Fibroblast of skin of right biceps (primary cell): ENCODE results near the gene YBEY.
"Not testable (repeated sequence)": the region's sequence is repeated elsewhere in the genome, so short reads cannot be mapped to it uniquely, and the experiment has no call there.

Experiments
- DNase-seq: peaks from one replicate; pipeline ENCODE4 v3.0.0-alpha.2; 2013

The YBEY gene

DNA sequence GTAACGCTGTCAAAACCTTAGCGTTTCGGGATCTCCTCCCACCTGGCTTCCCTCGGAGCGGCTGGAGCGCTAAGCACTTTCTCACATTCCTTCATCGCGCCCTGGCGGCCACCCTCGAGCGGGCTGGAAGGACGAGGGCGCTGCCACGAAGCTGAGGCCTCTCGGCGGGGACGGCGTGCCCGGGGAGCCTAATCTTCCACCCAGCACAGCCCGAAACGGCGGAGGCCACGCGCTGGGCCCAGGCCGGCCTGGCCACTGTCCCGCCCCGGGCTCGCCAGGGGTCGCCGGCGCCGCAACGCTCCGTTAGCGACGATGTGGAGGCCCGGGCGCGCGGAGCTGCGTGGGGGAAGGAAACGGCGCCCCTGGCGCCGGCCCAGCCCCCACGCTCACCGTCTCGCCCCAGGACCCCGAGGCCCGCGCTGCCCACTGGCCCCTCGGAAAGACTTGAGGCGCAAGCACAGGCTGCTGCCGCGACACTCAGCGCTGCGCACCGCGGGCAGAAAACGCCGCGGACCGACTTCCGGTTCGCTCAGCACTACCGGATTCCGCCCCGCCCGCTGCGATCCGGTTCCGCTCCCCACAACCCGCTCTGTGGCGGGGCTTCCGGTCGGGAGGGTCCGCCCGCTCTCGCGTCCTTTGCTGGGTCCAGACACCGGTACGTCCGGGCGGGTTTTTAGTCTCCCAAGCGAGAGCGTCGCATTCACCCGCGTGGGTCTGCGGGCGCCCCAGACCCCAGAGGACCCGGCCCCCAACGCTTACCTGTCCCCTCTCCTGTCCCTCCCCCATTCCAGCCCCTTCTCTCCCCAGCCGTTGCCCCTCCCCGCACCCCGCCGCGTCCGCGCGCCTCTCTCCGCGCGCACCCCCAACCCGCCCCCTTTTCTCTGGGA lies at the start of gene YBEY:
Gene YBEY (plus strand): TSS at position 582 of the 887 bp plus-strand sequence. CDS start 572 bp downstream, outside the sequence.
- DNase-seq = peak; percentile 94

DNA sequence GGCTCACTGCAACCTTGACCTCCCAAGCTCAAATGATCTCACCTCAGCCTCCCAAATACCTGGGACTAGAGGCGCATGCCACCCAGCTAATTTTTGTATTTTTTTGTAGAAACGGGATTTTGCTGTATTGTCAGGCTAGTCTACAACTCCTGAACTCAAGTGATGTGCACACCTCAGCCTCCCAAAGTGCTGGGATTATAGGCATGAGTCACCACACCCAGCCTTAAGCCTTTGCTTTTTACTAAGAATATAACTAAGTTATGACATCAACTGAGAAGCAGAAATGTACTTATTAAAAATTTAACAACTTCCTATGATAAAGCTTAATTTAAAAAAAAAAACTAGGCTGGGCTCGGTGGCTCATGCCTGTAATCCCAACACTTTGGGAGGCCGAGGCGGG lies 48.7 kb upstream of the YBEY start:
- DNase-seq = no peak

GRCh38 chr21:46239817-46240325 lies 46.3 kb upstream of the YBEY start:
- no peak for DNase-seq

- DNase-seq = not testable (repeated sequence)
Measured at GRCh38 chr21:46241577-46241976, 44.6 kb upstream of the YBEY start.

DNA sequence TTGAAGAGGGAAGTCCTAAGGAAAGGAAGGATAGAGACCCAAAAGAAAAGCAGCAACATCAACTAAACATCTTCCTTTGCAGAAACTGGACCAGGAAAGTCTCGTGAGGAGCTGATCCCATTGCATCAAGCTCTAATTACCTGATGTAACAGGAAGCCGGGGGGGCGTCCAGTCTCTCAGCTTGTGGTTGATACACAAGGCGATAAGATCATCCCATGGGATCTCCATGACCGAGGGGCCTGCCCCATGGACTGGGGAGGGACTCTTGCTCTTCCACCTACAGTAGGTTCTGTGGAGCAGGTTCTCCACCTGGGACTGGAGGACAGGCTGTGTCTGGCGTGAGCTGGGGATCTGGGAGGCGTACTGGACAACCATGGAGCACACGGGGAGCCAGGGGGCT lies 42.8 kb upstream of the YBEY start:
- no peak for DNase-seq

DNA sequence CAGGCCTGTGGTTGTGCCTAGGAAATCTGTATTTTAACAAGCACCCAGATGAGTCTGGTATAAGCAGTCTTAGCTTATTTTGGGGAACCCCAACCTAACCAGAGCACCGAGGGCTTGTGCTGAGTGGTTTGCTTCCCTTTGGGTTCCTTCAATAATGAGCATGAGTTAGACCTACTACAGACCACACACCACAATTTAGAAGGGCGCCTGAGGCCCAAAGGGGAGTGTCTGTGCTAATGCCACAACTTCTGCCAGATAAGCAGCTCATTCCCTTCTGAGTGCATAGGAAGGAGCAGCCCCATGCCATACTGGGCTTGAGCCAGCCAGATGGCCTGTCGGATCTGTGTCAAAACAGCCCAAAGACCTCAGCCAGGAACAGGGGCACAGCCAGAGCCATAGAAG lies 42.2 kb upstream of the YBEY start:
- DNase-seq = no peak

GRCh38 chr21:46244602-46245001 lies 41.5 kb upstream of the YBEY start:
- no peak for DNase-seq

DNA sequence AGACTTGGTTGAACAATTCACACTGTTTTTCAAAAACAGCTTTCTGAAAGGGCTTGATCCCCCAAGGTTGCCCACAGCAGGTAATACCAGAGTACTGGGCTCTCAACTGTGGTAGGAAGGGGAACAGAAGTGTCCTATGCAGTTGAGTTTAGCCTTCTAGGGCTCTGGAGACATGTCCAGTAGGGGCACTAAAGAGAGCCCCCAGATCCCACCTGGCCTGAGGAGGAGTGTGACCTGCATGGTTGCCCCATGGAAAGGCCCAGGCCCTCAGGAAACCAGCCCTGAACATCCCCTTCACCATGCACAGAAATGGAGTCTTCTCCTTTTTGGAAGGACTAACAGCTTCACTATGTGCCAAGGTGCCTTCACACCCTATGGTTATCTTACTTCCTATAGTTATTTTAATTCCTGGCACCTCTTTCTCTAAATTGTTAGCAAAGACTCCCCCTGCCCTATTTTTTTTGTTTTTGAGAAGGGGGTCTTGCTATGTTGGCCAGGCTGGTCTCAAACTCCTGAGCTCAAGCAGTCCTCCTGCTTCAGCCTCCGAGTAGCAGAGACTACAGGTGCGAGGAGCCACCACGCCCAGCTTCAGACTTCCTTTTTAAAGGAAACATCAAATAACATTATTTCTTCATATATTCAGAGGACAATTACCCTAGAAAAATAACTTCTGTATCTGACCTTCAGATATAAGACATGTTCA lies 40.8 kb upstream of the YBEY start:
- no peak for DNase-seq

- no peak for DNase-seq
Measured at GRCh38 chr21:46246345-46246744, 39.8 kb upstream of the YBEY start.

- no peak for DNase-seq
Measured at GRCh38 chr21:46247699-46248421, 38.3 kb upstream of the YBEY start.

DNA sequence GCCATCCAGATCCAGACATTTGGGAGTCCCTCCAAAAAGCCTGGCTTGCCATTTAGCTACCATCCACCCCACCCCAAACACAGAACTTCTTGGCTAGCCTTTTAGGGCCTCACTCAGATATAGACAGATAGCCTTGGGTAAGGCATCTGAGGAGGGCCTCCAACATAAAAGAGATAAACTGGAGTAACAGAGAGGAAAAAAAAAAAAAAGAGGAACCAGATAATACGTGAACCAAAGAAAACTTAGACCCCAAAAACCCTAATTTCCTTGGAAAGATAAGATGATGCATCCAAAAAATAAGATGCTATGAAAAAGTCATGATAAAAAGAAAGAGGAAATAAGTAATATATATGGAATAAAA lies 37.7 kb upstream of the YBEY start:
- DNase-seq = no peak

GRCh38 chr21:46248827-46249226 lies 37.3 kb upstream of the YBEY start:
- DNase-seq = no peak

- no peak for DNase-seq
Measured at GRCh38 chr21:46250146-46250725, 35.9 kb upstream of the YBEY start.

DNA sequence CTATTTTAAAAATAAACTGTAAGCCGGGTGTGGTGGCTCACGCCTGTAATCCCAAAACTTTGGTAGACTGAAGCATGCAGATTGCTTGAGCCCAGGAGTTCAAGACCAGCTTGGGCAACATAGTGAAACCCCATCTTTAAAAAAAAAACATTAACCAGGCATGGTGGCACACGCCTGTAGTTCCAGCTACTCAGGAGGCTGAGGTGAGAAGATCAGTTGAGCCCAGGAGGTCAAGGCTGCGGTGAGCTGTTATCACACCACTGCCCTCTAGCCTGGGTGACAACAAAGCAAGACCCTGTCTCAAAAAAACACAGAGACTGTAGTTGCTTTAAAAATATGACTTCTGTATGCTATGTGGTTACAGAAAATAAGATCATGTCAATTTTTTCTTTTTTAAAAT lies 33.3 kb upstream of the YBEY start:
- no peak for DNase-seq

- DNase-seq = peak; percentile 30
Measured at GRCh38 chr21:46253610-46254124, 32.5 kb upstream of the YBEY start.

DNA sequence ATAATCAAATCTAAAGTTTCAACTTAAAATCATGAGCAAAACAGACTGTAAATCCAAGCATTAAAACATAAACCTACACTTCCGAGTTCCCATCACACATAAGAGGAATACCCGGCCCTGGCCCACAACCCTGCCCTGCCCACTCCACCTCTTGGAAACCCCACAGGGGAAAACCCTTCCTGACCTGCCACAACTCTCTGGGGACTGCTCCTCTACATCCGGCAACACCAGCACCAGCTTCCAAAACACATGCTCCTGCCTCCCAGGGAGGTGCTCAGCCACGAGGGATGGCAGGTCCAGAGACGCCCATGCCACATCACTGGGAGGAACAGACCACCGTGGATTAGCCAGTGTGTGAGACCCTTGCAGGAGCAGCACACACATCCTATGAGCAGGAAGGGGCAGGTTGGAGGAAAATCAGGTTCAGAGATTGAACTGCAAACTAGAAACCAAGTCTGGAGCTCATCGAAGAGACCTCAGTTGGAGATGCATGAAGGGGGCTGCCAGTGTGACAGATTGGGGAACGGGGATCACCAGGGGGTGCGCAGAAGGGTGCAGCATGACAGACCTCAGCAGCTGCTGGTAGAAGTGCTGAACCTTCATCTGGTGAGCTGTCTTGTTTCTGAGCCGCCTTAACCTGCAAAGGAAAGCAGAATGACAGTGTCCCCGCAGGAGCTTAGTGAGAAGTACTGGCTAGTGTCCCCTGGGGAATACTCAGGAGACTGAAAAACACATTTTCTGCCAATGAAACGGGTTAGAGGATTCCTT lies 31.8 kb upstream of the YBEY start:
- DNase-seq = no peak

DNA sequence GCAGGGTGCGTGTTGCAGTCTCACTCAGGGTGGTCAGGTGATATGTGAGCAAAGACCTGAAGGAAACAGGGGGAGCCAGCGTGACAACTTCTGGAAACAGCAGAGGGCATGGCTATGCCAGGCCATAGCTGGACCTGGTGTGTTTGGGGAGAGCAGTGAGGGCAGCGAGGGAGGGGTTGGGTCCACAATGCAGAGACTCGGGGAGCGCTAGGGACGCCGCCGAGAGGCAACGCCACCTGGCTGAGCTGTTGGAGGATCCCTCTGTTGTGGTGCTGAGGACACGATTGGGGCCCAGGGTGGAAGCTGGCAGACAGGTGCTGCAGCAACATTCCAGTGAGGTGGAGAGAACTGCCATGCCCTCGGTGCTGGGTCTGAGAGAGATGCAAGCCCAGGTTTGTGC lies 31.0 kb upstream of the YBEY start:
- DNase-seq = no peak

- DNase-seq = no peak
Measured at GRCh38 chr21:46255758-46256337, 30.3 kb upstream of the YBEY start.

DNA sequence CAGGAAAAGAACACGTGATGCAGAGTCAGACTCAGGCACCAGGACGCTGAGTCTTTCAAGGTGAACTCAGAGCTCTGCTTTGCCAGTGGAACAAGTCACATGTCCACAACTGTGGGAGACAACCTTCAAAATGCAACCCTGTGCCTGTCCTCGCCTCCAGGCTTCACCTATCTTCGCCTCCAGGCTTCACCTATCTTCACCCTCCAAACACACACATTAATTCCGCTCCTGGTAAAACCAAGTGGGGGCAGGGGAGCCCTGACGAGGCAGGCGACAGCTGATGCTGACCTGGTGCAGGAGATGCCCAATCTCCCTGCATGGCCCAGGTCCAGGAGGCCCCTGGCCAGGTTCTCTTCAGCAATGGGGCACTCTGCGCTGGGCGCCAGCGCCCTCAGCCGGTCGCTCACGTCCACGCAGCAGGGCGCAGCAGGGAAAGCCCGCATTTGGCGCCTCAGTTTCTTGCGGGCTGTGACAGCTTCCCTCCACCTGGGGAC lies 29.6 kb upstream of the YBEY start:
- DNase-seq = no peak

- DNase-seq = no peak
Measured at GRCh38 chr21:46264046-46264689, 22.0 kb upstream of the YBEY start.

DNA sequence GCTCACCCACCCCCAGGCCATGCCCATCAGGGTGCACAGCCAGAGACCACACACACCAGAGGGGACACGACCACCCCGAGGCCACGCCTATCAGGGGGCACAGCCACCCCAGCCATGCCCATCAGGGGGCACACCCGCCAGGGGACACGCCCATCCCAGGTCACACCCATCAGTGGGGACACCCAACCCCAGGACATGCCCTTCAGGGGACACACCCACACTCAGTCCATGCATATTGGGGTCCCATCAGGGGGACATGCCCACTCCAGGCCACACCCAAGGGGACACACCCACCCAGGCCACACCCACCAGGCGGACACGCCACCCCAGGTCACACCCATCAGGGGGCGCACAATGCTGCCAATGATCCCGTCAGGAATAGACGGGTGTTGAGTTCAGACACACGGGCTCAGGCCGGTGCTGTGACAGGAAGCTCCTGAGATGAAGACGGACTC lies 21.4 kb upstream of the YBEY start:
- DNase-seq = no peak
